ENCODE measurements around the gene MAP4K1.

Gene MAP4K1

DNA sequence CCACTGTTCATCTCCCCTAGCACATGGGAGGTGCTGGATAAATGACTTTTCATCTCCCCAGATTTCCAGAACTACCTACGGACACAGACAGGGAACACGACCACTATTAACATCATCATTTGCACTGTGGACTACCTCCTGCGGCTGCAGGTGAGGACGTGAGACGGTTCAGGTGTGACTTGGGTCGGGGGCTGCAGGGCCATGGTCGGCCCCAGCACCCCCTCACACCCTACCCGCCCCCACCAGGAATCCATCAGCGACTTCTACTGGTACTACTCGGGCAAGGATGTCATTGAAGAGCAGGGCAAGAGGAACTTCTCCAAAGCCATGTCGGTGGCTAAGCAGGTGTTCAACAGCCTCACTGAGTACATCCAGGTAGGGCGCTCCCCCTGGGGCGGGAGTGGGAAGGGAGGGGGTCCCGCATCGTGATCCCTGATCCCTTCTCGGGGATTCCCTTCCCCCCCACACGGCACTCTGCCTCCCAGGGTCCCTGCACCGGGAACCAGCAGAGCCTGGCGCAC, 74.4 kb downstream of the MAP4K1 start:
- peak overlapping the region in 1 of 2 experiments; percentile 55 for H3K4me3 ChIP-seq (ENCODE audit: insufficient read depth in 1 of 2, low read depth in 1 of 2, low read length in 2 of 2)
- 86% methylated on average over 19 of the region's 19 CpGs for WGBS

DNA sequence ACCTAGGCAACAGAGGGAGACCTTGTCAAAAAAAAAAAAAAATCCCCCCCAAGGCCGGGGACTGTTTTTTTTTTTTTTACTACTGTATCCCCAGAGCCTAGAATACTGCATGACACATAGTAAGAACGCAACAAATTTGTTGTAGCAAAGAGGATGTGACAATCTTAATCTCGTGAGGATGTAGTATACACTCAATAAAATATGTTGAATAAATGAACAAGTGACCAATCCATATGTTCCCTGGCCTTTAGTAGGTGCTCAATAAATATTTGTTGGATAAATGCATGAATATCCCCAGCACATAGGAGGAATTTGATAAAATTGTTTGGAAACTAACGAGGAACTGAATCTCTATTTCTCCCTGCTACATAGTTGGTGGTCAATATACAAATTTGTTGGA, 75.7 kb downstream of the MAP4K1 start:
- H3K79me1 ChIP-seq (replicated peaks; ENCODE audit: low read length, poor library complexity, severe bottlenecking), result no peaks in the 10 kb centered on the region
- H3K9me3 ChIP-seq (ENCODE audit: control insufficient read depth, low read length), result no peaks in the 10 kb centered on the region
- H2BK12ac ChIP-seq (ENCODE audit: low read length in 2 of 2), result no peak overlapping the region
- no peak for DNase-seq
- no peak overlapping the region for H3K23ac ChIP-seq (ENCODE audit: low read length in 2 of 2)
- WGBS, result no CpG with 5 or more reads among the region's 4 CpGs
- H2BK15ac ChIP-seq (ENCODE audit: low read depth, poor library complexity, severe bottlenecking), result no peak overlapping the region
- no peak overlapping the region for H3K4ac ChIP-seq (ENCODE audit: low read depth in 1 of 2, low read length in 2 of 2)
- H4K91ac ChIP-seq (ENCODE audit: low read length), result no peak overlapping the region
- H3K4me3 ChIP-seq (ENCODE audit: insufficient read depth in 1 of 2, low read depth in 1 of 2, low read length in 2 of 2), result no peak overlapping the region
- H3K4me2 ChIP-seq (ENCODE audit: low read length, poor library complexity, severe bottlenecking), result no peak overlapping the region
- H2BK120ac ChIP-seq (ENCODE audit: low read depth, low read length), result no peak overlapping the region
- H3K27me3 ChIP-seq (ENCODE audit: control insufficient read depth in 1 of 2, insufficient read depth in 1 of 2, low read length in 2 of 2), result peaks cover 0 to 3% of the 10 kb centered on the region in 2 experiments
- peaks cover 3% of the 10 kb centered on the region for H3K4me1 ChIP-seq (ENCODE audit: control insufficient read depth, insufficient read depth, low read depth, low read length)
- H3K27ac ChIP-seq (ENCODE audit: low read length, poor library complexity, severe bottlenecking), result no peak overlapping the region
- H4K8ac ChIP-seq (ENCODE audit: low read length), result no peak overlapping the region
- H3K18ac ChIP-seq (ENCODE audit: low read depth in 1 of 2, low read length in 2 of 2), result no peak overlapping the region
- H3K36me3 ChIP-seq (ENCODE audit: control insufficient read depth in 1 of 2, insufficient read depth in 2 of 2, low read depth in 1 of 2, low read length in 2 of 2), result no peaks in the 10 kb centered on the region
- H2BK5ac ChIP-seq (ENCODE audit: low read depth, low read length, poor library complexity, severe bottlenecking), result no peak overlapping the region
- H3K9ac ChIP-seq (ENCODE audit: low read length), result no peak overlapping the region
- H2AFZ ChIP-seq (ENCODE audit: low read depth, low read length), result no peak overlapping the region
- H3K14ac ChIP-seq (ENCODE audit: low read length in 2 of 2), result no peak overlapping the region
- no peak overlapping the region for H2AK5ac ChIP-seq (ENCODE audit: low read length, severe bottlenecking)

More for the DNA sequence above, 74.4 kb downstream of the MAP4K1 start:
- H3K4me2 ChIP-seq (ENCODE audit: low read length, poor library complexity, severe bottlenecking), result no peak overlapping the region
- no peak overlapping the region for H2BK15ac ChIP-seq (ENCODE audit: low read depth, poor library complexity, severe bottlenecking)
- H3K4ac ChIP-seq (ENCODE audit: low read depth in 1 of 2, low read length in 2 of 2), result no peak overlapping the region
- no peaks in the 10 kb centered on the region for H3K79me1 ChIP-seq (replicated peaks; ENCODE audit: low read length, poor library complexity, severe bottlenecking)
- H3K18ac ChIP-seq (ENCODE audit: low read depth in 1 of 2, low read length in 2 of 2), result no peak overlapping the region
- H3K27ac ChIP-seq (ENCODE audit: low read length, poor library complexity, severe bottlenecking), result no peak overlapping the region
- H2AFZ ChIP-seq (ENCODE audit: low read depth, low read length), result no peak overlapping the region
- H3K23ac ChIP-seq (ENCODE audit: low read length in 2 of 2), result no peak overlapping the region
- H2AK5ac ChIP-seq (ENCODE audit: low read length, severe bottlenecking), result no peak overlapping the region
- peaks cover 3 to 5% of the 10 kb centered on the region in 2 experiments for H3K27me3 ChIP-seq (ENCODE audit: control insufficient read depth in 1 of 2, insufficient read depth in 1 of 2, low read length in 2 of 2)
- peaks cover 5% of the 10 kb centered on the region for H3K4me1 ChIP-seq (ENCODE audit: control insufficient read depth, insufficient read depth, low read depth, low read length)
- H3K9ac ChIP-seq (ENCODE audit: low read length), result no peak overlapping the region
- H2BK12ac ChIP-seq (ENCODE audit: low read length in 2 of 2), result no peak overlapping the region
- no peak overlapping the region for H3K14ac ChIP-seq (ENCODE audit: low read length in 2 of 2)
- DNase-seq, result no peak
- no peaks in the 10 kb centered on the region for H3K36me3 ChIP-seq (ENCODE audit: control insufficient read depth in 1 of 2, insufficient read depth in 2 of 2, low read depth in 1 of 2, low read length in 2 of 2)
- H3K9me3 ChIP-seq (ENCODE audit: control insufficient read depth, low read length), result no peaks in the 10 kb centered on the region
- H2BK5ac ChIP-seq (ENCODE audit: low read depth, low read length, poor library complexity, severe bottlenecking), result no peak overlapping the region
- H4K8ac ChIP-seq (ENCODE audit: low read length), result no peak overlapping the region
- H2BK120ac ChIP-seq (ENCODE audit: low read depth, low read length), result no peak overlapping the region
- no peak overlapping the region for H4K91ac ChIP-seq (ENCODE audit: low read length)

DNA sequence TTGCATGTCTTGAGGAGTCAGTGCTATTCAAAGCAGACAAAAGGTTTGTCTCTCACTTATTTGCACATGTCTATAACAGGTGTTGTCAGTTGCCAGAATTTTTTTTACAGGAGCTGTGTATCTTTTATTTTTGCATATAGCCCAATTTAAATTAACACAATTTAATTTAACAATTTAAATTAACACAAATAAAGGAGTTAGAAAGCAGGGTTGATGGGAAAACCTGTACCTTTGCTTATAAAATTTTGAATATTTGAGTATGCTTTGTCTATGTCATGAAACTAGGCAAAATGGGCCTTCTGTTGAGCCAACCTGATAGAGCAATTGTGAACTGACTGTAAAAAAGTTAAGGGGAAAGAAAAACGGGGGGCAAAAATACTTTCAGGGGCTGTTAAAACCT, 78.0 kb downstream of the MAP4K1 start:
- Histone ChIP-seq H3K79me1 (replicated peaks; ENCODE audit: low read length, poor library complexity, severe bottlenecking) (no peaks in the 10 kb centered on the region), H2AFZ (ENCODE audit: low read depth, low read length) (no peak overlapping the region), H3K4me1 (ENCODE audit: control insufficient read depth, insufficient read depth, low read depth, low read length) (peaks cover 3% of the 10 kb centered on the region), H4K91ac (ENCODE audit: low read length) (no peak overlapping the region), H3K27ac (ENCODE audit: low read length, poor library complexity, severe bottlenecking) (no peak overlapping the region), H3K4me2 (ENCODE audit: low read length, poor library complexity, severe bottlenecking) (no peak overlapping the region), H3K27me3 (ENCODE audit: control insufficient read depth in 1 of 2, insufficient read depth in 1 of 2, low read length in 2 of 2) (peaks cover 0 to 3% of the 10 kb centered on the region in 2 experiments), H2AK5ac (ENCODE audit: low read length, severe bottlenecking) (no peak overlapping the region), H3K18ac (ENCODE audit: low read depth in 1 of 2, low read length in 2 of 2) (no peak overlapping the region), H3K9me3 (ENCODE audit: control insufficient read depth, low read length) (peaks cover 11% of the 10 kb centered on the region), H3K36me3 (ENCODE audit: control insufficient read depth in 1 of 2, insufficient read depth in 2 of 2, low read depth in 1 of 2, low read length in 2 of 2) (no peaks in the 10 kb centered on the region), H3K4ac (ENCODE audit: low read depth in 1 of 2, low read length in 2 of 2) (no peak overlapping the region), H2BK5ac (ENCODE audit: low read depth, low read length, poor library complexity, severe bottlenecking) (no peak overlapping the region), H2BK15ac (ENCODE audit: low read depth, poor library complexity, severe bottlenecking) (no peak overlapping the region), H3K23ac (ENCODE audit: low read length in 2 of 2) (no peak overlapping the region), H2BK120ac (ENCODE audit: low read depth, low read length) (no peak overlapping the region), H3K4me3 (ENCODE audit: insufficient read depth in 1 of 2, low read depth in 1 of 2, low read length in 2 of 2) (no peak overlapping the region), H3K14ac (ENCODE audit: low read length in 2 of 2) (no peak overlapping the region), H2BK12ac (ENCODE audit: low read length in 2 of 2) (no peak overlapping the region), H4K8ac (ENCODE audit: low read length) (no peak overlapping the region), H3K9ac (ENCODE audit: low read length) (no peak overlapping the region)
- WGBS, result 43% methylated on average over 1 of the region's 1 CpG
- no peak for DNase-seq

DNA sequence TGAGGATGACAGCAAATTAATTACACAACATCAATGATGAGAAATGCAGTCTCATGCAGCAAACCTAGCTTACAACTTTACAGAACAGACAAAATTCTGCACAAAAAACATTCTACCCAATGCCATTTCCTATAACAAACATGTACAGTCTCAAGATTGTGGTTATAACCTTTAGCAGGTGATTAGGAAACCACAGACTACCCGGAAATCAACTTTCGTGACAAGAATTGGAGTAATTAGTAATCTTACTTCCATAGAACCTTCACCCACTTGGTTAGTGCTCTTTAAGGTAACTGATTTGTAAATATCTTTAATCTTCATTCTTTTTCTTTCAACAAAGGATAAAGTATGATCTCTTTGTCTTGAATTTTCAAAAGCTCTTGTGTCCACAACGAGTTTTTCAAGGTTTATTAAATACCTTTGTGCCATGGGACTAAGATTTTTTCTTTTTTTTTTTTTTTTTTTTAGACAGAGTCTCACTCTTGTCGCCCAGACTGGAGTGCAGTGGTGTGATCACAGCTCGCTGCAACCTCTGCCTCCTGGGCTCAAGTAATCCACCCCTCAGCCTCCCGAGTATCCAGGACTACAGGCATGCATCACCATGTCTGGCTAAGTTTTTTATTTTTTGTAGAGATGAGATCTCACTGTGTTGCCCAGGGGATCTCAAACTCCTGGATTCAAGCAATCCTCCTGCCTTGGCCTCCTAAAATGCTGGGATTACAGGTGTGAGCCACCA, 78.8 kb downstream of the MAP4K1 start:
- no peak overlapping the region for H2BK5ac ChIP-seq (ENCODE audit: low read depth, low read length, poor library complexity, severe bottlenecking)
- H3K4me1 ChIP-seq (ENCODE audit: control insufficient read depth, insufficient read depth, low read depth, low read length), result no peaks in the 10 kb centered on the region

More for the DNA sequence above, 78.8 kb downstream of the MAP4K1 start:
- H3K27ac ChIP-seq (ENCODE audit: low read length, poor library complexity, severe bottlenecking), result no peak overlapping the region
- H4K91ac ChIP-seq (ENCODE audit: low read length), result no peak overlapping the region
- WGBS, result 65% methylated on average over 2 of the region's 6 CpGs
- no peak overlapping the region for H2AFZ ChIP-seq (ENCODE audit: low read depth, low read length)
- no peak overlapping the region for H2BK15ac ChIP-seq (ENCODE audit: low read depth, poor library complexity, severe bottlenecking)
- H3K79me1 ChIP-seq (replicated peaks; ENCODE audit: low read length, poor library complexity, severe bottlenecking), result no peaks in the 10 kb centered on the region
- no peak overlapping the region for H3K4ac ChIP-seq (ENCODE audit: low read depth in 1 of 2, low read length in 2 of 2)
- H3K14ac ChIP-seq (ENCODE audit: low read length in 2 of 2), result no peak overlapping the region
- H3K23ac ChIP-seq (ENCODE audit: low read length in 2 of 2), result no peak overlapping the region
- no peak overlapping the region for H3K4me3 ChIP-seq (ENCODE audit: insufficient read depth in 1 of 2, low read depth in 1 of 2, low read length in 2 of 2)
- DNase-seq, result no peak
- H2BK12ac ChIP-seq (ENCODE audit: low read length in 2 of 2), result no peak overlapping the region
- no peak overlapping the region for H4K8ac ChIP-seq (ENCODE audit: low read length)
- no peak overlapping the region for H2BK120ac ChIP-seq (ENCODE audit: low read depth, low read length)
- H3K36me3 ChIP-seq (ENCODE audit: control insufficient read depth in 1 of 2, insufficient read depth in 2 of 2, low read depth in 1 of 2, low read length in 2 of 2), result no peaks in the 10 kb centered on the region
- no peak overlapping the region for H3K18ac ChIP-seq (ENCODE audit: low read depth in 1 of 2, low read length in 2 of 2)
- H3K4me2 ChIP-seq (ENCODE audit: low read length, poor library complexity, severe bottlenecking), result no peak overlapping the region
- no peak overlapping the region for H3K9ac ChIP-seq (ENCODE audit: low read length)
- H3K27me3 ChIP-seq (ENCODE audit: control insufficient read depth in 1 of 2, insufficient read depth in 1 of 2, low read length in 2 of 2), result peaks cover 0 to 3% of the 10 kb centered on the region in 2 experiments
- H3K9me3 ChIP-seq (ENCODE audit: control insufficient read depth, low read length), result peaks cover 17% of the 10 kb centered on the region
- H2AK5ac ChIP-seq (ENCODE audit: low read length, severe bottlenecking), result no peak overlapping the region

Data from mesenchymal stem cell (in vitro differentiated cells and primary cell).